ENCODE measurements around the gene TMEM132D.

DNA sequence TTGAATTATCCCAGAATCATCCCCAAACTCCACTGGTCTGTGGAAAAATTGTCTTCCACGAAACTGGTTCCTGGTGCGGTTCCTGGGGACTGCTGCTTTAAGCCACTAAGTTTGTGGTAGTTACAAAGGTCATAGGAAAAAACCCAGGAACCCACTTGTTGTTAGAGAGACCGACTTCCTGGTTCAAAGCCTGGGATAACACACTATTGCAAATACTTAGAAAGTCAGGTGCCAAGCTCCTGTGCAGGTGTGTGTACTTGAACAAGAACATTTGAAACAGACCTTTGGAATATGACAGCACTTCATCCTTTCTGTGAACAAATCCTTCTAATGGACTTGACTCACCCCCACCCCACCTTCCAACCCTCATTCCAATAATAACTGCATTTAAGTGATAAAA lies 530.9 kb downstream of the TMEM132D start:
- TF ChIP-seq CTCF (IDR thresholded peaks at IDR 0.05; ENCODE audit: low read depth, low read length): no peak
- TF ChIP-seq, protein P1, sequence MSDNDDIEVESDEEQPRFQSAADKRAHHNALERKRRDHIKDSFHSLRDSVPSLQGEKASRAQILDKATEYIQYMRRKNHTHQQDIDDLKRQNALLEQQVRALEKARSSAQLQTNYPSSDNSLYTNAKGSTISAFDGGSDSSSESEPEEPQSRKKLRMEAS (IDR thresholded peaks at IDR 0.05; ENCODE audit: low read depth, low read length): no peak
